ENCODE results near the gene FBLL1.
A peak's percentile ranks its signal among the peaks of the same experiment; 100 is the strongest.
"Not testable (repeated sequence)": the region's sequence is repeated elsewhere in the genome, so short reads cannot be mapped to it uniquely, and the experiment has no call there.

FBLL1 gene

DNA sequence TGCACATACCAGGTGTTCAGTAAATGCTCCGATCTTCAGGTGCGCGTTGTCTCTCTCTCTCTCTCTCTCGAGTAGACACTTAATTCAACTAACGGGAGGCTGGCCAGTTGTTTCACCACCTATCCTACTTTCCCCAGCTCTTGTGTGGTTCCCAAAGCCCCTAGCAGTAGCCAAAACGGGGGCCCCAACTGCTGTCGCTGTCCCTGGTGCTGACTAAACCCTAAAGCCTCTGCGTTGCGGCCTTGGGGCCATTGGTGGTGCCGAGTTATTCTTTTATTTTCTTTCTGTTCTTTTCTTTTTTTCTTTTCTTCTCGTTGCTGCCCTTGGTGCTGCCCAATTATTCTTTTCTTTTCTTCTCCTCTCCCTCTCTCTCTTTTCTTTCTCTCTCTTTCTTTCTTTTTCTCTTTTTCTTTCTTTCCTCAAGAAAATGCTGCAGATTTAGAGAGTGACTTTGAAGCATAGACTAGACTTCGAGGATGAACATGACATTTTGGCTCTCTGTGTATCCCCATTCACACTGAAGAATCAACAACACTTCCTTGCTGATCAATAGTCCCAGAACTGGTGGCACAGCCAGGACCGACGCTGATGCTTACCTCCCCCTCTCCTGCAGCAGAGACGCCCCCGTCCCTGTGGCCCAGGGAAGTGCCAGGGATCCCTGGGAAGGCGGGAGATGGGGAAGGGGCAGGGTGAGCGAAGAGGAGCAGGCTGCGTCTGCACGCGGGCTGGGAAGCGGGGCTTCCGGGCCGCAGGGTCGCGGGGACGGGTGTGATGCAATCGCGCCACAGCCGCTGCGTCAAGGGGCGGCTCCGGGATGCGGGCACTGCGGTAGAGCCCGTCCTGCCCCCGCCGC is at the start of gene FBLL1:
TSS of gene FBLL1 (plus strand) at position 785 of the 853 bp plus-strand sequence. CDS start 200 bp downstream, outside the sequence.
- DNase-seq (ENCODE audit: low spot score), result peak; percentile 35

DNA sequence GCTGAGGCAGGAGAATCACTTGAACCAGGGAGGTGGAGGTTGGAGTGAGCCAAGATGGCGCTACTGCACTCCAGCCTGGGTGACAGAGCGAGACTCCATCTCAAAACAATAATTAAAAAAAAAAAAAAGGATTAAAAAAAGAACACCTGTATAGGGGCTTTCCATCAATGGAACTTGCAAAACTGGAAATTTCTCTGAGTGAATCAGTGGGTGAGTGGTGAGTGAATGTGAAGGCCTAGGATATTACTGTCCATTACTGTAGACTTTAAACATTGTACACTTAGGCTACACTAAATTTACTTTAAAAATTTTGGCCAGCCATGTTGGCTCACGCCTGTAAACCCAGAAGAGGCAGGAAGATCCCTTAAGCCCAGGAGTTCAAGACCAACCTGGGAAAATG is 48.5 kb upstream of the FBLL1 start:
- no peak for DNase-seq (ENCODE audit: low spot score)

DNA sequence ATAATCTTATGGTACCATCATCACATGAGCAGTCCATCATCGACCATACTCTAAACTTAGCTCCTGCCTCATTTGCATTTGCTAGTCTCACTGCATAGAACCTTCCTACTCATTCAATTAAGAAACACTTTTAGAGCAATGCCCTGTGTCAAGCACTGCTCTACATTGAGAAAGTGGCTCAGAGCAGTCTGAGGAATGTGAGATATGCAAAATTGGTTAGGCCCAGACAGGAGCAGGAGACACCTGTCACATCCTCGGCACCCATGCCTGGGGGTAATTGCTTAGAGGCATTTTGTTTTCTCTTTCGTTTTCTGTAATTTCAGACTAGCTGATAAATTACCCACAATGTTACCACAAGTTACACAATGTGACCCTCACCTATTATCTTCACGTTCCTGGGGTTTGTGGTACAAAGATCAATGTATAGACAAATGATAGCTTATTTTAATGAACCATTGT is 47.7 kb upstream of the FBLL1 start:
- no peak for DNase-seq (ENCODE audit: low spot score)

- DNase-seq (ENCODE audit: low spot score), result no peak
These were observed 46.7 kb upstream of the FBLL1 start for GRCh38 chr5:168482361-168482760.

- DNase-seq (ENCODE audit: low spot score), result peak; percentile 92
These were observed 42.8 kb upstream of the FBLL1 start, which contains the start of gene RARS1 for GRCh38 chr5:168486136-168486879. Gene RARS1, plus strand, starts transcription at chr5:168486471. Its CDS starts 28 bp downstream, at chr5:168486499.

- DNase-seq (ENCODE audit: low spot score), result no peak
These were observed 40.0 kb upstream of the FBLL1 start for GRCh38 chr5:168489059-168489458.

DNA sequence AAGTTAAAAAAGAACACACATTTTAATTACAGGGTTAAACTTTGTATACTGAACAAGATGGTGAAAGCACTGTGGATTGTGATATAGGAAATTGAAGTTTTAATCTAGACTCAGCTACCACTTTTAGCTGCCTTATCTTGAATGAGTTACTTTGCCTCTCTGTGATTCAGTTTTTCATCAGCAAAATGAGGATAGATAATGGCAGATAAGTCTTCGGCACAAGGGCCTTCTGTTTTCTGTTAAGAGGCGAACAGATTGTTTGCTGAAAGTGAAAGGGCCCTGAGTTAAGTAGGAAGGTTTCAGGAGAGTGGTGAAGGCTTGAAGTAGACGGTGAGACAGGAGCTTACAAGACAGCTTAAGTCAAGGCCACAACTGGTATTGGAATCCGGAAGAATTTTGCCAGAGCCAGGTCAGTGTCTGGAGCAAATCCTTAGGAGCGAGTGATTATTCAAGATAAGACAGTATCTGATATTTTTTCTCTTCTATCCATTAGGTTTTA is 35.0 kb upstream of the FBLL1 start:
- no peak for DNase-seq (ENCODE audit: low spot score)

DNA sequence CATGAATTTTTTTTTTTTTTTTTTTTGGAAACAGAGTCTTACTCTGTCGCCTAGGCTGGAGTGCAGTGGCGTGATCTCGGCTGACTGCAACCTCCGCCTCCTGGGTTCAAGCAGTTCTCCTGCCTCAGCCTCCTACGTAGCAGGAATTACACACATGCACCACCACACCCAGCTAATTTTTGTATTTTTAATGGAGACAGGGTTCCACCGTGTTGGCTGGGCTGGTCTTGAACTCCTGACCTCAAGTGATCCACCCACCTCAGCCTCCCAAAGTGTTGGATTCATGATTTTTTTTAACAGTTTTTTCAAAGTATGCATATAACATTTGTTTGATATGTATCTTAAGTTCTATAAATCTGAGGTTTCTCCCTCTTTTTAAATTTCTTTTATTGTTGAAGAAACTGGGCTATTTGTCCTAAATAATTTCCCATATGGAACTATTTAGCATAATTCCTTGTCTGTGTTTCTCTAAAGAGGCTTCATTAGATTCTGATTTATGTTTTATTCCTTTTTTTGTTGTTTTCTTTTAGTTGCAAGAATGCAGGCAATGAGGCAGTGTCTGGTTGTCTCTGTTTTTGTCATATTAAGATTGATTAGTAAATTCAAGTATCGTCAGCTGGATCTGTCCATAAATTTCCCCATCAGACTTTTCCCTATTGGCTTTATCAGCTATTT is 26.4 kb upstream of the FBLL1 start:
- no peak for DNase-seq (ENCODE audit: low spot score)

DNA sequence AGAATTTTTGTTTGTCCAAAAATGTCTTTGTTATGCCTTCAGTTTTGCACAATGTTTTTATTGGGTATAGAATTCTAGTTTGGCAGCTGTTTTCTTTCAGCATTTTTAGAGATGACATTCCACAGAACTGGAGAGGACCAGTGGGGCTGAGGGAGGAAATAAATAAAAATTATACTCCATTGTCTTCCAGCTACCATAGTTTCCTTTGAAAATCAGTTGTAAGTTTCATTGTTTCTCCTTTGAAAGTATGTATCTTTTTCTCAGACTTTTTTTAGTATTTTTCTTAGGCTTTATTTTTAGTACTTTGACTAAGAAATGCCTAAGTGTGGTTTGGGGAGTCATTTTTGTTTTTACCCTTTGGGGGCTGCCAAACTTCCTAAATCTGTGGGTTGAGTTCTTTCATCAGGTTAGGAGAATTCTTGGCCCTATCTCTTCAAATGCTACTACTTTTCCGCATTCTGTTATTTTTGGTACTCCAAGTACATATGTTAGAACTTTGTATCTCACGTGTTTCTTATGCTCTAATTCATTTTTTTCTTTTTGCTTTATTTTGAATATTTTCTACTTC is 15.2 kb upstream of the FBLL1 start:
- DNase-seq (ENCODE audit: low spot score), result no peak

DNA sequence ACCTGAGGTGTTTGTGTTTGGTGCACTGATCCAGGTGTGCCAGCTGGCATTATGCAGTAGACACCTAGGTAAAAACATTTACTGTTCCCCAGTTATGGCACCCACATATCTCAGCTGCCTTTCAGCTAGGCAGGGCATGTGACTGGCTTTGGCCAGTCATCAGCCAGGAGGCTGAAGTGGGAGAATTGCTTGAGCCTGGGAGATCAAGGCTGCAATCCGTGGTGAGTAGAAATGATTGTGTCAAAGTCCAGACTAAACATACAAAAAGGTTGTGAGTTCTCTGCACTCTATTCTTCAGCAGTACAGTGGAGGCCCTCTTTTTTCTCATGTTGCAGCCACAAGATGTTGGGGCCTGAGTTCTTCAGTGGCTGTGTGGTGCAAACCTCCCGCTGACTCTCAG is 3.2 kb upstream of the FBLL1 start:
- DNase-seq (ENCODE audit: low spot score), result peak; percentile 48

GRCh38 chr5:168527756-168528295 is 1.3 kb upstream of the FBLL1 start:
- no peak for DNase-seq (ENCODE audit: low spot score)

- no peak for DNase-seq (ENCODE audit: low spot score)
These were observed 499 bp downstream of the FBLL1 start for GRCh38 chr5:168529374-168530234.

- no peak for DNase-seq (ENCODE audit: low spot score)
These were observed 1.6 kb downstream of the FBLL1 start for GRCh38 chr5:168530621-168531150.

GRCh38 chr5:168531191-168531590 is 2.1 kb downstream of the FBLL1 start:
- no peak for DNase-seq (ENCODE audit: low spot score)

GRCh38 chr5:168531987-168532864 is 3.1 kb downstream of the FBLL1 start:
- no peak for DNase-seq (ENCODE audit: low spot score)

DNA sequence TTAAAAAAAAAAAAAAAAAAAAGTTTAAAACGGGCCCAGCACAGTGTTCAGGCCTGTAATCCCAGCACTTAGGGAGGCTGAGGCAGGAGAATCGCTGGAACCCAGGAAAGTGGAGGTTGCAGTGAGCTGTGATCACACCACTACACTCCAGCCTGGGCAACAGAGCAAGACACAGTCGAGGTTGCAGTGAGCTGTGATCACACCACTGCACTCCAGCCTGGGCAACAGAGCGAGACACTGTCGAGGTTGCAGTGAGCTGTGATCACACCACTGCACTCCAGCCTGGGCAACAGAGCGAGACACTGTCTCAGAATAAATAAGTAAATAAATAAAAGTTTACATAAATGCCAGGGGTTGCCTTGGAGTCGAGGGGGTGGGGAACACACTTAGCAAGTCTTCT is 5.2 kb downstream of the FBLL1 start:
- DNase-seq (ENCODE audit: low spot score), result not testable (repeated sequence)

- DNase-seq (ENCODE audit: low spot score), result no peak
These were observed 8.1 kb downstream of the FBLL1 start for GRCh38 chr5:168537176-168537575.

DNA sequence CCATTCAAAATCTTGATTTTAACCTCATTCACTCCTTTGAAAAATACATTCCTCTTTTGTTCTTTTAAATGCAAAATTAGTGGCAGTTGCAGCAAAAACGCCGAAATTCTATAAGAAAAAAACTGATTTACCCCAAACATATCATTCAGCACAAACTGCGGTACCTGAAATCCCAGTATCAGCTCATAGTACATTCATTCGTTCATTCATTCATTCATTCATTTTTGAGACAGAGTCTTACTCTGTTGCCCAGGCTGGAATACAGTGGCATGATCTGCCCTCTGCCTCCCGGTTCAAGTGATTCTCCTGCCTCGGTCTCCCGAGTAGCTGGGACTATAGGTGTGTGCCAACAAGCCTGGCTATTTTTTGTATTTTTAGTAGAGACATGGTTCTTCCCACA is 20.4 kb downstream of the FBLL1 start:
- DNase-seq (ENCODE audit: low spot score), result no peak

DNA sequence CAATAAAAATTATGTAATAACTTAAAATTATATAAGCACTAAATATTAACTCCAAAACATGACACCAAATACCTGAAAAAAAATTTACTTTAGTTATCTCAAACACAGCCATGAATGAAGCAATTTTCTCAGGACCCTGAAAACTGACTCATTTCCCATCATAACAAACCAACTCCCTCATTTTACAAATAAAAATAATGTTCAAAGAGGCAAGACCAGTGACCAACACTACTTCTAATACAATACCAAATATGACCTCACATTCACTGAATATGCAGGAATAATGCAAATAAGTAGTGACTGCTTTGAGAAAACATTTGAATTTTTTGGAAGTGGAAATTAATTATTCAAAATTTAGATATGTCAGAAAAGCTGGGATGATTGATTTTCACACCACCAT is 21.6 kb downstream of the FBLL1 start:
- DNase-seq (ENCODE audit: low spot score), result no peak
